GM21526 (cell line): ENCODE data around the gene NT5DC2.

Experiments
- ATAC-seq: cut with Tn5 transposase; IDR thresholded peaks from one replicate; pipeline ENCODE4 v1.9.1; 2021; ENCODE audit warnings: moderate library complexity; ENCODE audit not compliant: unreplicated experiment, low FRiP score

Gene NT5DC2

GRCh38 chr3:52490939-52491526 is 42.6 kb downstream of the NT5DC2 start:
- no peak for ATAC-seq

DNA sequence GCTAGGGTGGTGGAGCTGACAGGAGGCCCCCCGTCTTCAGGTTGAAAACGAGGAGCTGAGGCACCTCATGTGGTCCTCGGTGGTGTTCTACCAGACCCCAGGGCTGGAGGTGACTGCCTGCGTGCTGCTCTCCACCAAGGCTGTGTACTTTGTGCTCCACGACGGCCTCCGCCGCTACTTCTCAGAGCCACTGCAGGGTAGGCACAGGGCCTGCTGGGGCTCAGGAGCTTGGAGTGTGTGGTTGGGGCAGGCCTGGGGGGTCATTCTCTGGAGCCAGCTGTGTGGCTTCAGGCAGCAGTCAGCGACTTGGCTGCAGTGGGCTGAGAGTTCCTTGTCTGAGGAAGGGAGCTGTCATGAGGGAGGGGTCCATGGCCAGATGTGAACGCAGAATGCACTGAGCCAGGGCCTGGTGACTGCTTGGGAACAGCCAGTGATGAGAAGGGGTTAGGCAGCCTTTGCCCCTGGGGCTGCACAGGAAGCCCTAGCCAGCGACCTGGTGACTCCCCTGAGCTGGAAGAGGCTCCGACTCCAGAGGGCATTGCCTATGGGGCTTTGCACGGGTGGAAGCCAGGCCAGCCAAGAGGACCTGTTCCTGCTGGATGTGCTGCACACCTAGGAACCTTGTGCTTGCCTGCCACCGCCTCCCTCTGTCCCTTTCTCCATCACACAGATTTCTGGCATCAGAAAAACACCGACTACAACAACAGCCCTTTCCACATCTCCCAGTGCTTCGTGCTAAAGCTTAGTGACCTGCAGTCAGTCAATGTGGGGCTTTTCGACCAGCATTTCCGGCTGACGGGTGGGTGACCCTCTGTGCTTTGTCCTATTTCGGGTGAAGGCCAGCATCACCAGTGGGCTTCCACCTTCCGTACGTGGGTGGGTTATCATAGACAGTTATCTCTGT is 43.4 kb downstream of the NT5DC2 start:
- no peak for ATAC-seq

GRCh38 chr3:52489453-52489852 is 44.2 kb downstream of the NT5DC2 start:
- no peak for ATAC-seq

DNA sequence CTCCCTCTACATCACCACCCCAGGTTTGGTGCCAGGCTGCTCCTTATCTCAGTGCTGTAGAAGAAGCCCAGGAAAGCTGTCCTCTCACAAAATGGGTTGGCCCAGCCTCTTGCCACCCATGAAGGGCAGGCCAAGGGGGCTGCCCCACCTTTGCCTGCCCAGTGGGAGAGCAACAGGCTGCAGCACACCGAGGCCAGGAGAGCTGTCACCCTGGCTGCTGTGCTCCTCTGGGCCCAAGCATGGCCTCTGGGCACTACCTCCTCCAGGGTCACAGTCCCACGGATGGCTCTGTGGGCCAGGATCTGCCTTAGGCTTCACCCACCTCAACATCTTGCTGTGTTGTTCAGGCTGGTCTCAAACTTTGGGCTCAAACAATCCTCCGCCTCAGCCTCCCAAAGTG is 44.9 kb downstream of the NT5DC2 start:
- ATAC-seq = no peak

DNA sequence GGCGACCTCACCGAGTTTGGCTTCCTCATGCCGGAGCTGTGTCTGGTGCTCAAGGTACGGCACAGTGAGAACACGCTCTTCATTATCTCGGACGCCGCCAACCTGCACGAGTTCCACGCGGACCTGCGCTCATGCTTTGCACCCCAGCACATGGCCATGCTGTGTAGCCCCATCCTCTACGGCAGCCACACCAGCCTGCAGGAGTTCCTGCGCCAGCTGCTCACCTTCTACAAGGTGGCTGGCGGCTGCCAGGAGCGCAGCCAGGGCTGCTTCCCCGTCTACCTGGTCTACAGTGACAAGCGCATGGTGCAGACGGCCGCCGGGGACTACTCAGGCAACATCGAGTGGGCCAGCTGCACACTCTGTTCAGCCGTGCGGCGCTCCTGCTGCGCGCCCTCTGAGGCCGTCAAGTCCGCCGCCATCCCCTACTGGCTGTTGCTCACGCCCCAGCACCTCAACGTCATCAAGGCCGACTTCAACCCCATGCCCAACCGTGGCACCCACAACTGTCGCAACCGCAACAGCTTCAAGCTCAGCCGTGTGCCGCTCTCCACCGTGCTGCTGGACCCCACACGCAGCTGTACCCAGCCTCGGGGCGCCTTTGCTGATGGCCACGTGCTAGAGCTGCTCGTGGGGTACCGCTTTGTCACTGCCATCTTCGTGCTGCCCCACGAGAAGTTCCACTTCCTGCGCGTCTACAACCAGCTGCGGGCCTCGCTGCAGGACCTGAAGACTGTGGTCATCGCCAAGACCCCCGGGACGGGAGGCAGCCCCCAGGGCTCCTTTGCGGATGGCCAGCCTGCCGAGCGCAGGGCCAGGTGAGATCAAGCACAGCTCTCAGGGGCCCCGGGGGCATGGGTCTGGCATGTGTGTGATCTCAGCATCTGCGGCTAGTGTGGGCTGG is 45.6 kb downstream of the NT5DC2 start:
- no peak for ATAC-seq

DNA sequence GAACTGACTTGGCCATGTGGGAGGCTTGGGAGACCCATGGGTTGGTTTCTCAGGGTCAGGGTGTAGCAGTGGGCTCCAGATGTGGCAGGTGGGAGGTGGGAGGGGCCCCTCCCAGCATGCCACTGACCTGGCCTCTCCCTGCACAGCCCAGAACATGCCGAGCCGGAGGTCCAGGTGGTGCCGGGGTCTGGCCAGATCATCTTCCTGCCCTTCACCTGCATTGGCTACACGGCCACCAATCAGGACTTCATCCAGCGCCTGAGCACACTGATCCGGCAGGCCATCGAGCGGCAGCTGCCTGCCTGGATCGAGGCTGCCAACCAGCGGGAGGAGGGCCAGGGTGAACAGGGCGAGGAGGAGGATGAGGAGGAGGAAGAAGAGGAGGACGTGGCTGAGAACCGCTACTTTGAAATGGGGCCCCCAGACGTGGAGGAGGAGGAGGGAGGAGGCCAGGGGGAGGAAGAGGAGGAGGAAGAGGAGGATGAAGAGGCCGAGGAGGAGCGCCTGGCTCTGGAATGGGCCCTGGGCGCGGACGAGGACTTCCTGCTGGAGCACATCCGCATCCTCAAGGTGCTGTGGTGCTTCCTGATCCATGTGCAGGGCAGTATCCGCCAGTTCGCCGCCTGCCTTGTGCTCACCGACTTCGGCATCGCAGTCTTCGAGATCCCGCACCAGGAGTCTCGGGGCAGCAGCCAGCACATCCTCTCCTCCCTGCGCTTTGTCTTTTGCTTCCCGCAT is 46.4 kb downstream of the NT5DC2 start:
- no peak for ATAC-seq

DNA sequence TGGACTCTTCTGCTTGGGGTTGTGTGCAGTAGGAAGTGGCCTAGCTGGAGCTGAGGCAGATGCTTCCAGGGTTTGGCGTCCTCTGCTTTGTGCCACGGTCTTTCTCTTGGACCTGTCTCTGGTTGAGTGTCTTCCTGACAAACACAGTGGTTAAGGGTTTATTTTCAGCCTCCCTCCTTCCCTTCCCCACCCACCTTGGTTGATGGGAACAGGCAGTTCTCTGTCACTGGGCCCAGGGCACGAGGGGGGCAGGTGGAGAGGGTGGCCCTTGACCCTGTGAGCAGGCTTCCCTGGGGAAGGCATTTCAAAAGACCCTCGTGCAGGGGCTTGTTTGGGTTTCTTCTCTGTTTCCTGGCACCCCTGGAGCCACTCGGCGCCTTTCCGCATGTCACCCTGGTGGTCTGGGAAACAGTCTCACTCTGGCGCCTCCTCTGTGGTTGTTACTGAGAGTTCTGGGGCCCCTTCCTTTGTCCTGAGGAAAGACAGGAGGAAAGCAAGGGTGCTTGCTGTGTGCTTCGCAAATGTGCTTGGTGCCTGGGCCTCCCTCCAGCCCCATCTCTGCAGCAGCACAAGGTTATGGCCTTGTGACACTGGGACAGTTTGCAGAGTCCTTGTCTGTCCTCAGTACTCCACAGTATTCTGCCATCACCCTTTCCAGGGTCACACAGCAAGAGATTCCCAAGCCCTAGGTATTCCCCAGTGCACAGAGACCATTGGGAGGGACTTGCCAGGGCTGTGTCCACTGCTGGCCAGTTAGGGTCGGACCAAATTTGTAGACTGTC is 48.8 kb downstream of the NT5DC2 start:
- no peak for ATAC-seq

- ATAC-seq = no peak
Measured at GRCh38 chr3:52483577-52484381, 49.9 kb downstream of the NT5DC2 start.

DNA sequence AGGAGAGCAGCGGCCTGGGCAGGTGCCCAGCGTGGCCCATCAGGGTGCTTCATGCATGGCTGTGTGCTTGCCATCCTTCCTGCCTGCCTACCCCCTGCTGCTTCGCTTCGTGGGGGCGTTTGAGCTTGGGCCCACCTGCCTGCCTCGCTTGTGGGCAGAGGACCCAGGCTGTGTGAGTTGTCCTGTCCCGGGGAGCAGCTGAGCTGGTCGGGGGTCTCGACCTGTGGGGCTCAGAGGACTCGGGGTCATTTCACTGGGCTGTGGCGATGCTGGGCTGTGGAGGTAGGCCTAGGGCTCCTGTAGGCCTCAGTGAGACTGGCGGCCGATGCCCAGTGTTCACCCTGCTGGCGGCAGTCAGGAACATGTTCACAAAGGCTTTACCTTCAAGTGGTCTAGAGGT is 50.6 kb downstream of the NT5DC2 start:
- no peak for ATAC-seq

GRCh38 chr3:52481819-52482521 is 51.7 kb downstream of the NT5DC2 start:
- ATAC-seq = no peak

DNA sequence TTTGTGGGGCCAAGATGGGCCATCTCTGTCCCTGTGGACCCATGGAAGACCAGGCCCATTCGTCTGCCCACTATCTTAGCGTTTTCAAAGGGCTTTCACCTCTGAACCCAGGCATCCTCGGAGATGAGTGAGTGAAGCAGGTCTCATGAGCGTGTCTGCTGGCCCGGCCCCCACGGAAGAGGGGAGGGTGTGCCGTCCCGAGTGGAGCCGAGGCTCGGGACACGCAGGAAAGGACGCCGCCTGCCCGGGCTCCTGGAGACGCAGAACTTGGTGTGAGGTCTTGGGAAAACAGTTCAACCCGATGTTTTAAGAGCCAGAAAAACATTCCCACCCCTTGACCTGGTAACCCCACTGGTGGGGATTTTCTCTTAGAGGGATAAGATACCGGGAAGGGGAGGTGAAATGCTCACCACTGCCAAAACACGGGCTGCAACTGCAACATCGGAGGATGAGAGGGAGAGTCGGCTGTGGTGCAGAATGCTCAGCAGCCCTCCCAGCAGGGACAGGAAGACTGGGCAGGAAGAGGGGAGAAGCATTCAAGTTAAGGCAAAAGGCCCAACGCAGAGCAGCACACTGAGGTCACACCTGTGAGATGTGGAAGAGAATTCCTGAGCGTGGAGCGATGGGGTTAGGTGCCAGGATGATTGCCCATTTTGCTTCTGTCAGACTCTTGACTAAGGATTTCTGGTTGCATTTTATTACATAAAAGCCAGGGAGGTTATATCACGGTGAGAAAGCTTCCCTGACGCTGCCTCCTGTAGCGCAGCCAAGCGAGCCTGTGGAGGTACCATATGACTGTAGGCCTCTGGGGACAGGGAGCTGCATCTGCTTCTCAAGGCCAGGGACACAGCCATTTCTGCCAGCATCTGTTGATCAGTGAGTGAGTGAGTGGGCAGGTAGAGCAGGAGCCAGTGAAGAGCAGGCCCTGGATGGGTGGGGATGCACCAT is 52.6 kb downstream of the NT5DC2 start:
- ATAC-seq = no peak

DNA sequence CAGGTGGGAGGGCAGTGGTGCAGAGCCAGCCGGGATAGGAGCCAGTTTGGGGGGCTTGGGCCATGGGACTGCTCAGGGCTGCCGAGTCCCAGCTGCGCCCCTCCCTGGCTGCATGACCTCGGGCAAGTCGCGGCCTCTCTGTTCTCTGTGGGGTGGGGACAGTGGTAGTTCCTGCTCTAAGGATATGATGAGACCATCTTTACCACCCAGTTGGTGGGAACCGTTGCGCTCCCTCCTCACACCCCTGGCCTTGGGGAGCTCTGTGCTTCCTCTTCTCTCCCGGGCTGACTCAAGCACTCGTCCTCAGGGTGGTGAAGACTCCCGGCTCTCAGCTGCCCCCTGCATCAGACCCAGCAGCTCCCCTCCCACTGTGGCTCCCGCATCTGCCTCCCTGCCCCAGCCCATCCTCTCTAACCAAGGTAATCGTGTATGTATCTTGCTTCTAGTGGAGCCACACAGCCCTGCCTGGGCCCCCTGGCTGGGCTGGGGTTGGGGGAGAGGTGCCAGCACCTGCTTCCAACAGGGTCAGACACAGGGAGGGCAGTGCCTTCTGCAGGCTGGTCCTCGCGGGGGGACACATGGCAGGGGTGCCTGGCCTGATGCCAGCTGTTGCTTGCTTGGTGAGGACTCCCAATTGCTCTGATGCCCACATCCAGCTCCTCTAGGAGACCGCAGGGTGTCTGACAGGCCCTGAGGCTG is 53.6 kb downstream of the NT5DC2 start:
- no peak for ATAC-seq

GRCh38 chr3:52479037-52479876 is 54.4 kb downstream of the NT5DC2 start:
- ATAC-seq = no peak

GRCh38 chr3:52477796-52478095 is 55.9 kb downstream of the NT5DC2 start:
- no peak for ATAC-seq

DNA sequence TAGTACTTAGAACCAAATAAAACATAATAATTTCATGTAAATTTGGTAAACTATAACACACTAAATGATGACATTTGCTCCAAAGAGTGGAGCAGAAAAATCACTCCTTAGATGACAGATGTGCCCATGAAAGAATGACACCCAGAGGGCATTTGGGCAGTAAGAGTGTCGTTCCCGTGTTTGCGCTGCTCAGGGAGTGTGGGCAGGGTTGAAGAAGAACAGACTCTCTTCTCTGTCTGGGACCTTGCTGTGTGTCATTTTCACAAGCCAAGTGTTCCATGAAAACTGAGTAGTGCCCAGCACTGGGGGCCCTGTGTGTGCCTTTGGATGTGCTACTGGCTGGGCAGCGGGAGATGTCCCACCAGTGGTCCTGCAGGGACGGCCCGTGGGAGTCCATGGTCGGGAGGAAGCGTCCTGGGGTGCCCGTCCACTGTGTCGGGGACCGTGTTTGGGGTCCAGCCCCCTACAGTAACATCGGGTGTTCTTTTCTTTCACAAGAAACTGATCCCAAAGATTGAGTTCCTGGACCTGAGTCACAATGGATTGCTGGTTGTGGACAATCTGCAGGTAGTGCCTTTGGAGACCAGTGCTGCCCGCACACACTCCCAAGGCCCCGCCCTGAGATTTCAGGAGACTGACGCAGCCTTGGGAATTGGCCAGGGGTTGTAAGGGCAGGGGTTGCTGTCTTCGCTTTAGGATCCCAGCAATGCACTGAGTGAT is 56.4 kb downstream of the NT5DC2 start:
- no peak for ATAC-seq
